SK-N-SH (cell line): ENCODE measurements around the gene CLEC6A.

Source experiments
- CHD2 ChIP-seq: fragments of 150-350 bp; IDR thresholded peaks from 2 replicates; pipeline ENCODE4 v1.6.1; 2018; ENCODE audit warnings: low read length; ENCODE audit not compliant: partially characterized antibody
- EP300 ChIP-seq, 2 experiments: IDR thresholded peaks; 2 replicates each; pipeline versions ENCODE4 v1.4.0 to v1.6.1; 2012; ENCODE audit warnings: borderline replicate concordance in 1 of 2, low read depth in 1 of 2, low read length in 1 of 2
- TAF1 ChIP-seq: IDR thresholded peaks from 2 replicates; pipeline ENCODE4 v1.6.1; 2012; ENCODE audit warnings: low read depth, mild to moderate bottlenecking, low read length, moderate library complexity, borderline replicate concordance
- YY1 ChIP-seq: IDR thresholded peaks from 2 replicates; pipeline ENCODE4 v1.4.0; 2012; ENCODE audit warnings: low read depth, mild to moderate bottlenecking
- TF ChIP-seq, protein P1 (sequence below): fragments of 200-600 bp; sonication (generic); IDR thresholded peaks from 2 replicates; pipeline ENCODE4 v1.6.1; 2017; ENCODE audit warnings: antibody characterized with exemption, mild to moderate bottlenecking, moderate library complexity

DNA sequence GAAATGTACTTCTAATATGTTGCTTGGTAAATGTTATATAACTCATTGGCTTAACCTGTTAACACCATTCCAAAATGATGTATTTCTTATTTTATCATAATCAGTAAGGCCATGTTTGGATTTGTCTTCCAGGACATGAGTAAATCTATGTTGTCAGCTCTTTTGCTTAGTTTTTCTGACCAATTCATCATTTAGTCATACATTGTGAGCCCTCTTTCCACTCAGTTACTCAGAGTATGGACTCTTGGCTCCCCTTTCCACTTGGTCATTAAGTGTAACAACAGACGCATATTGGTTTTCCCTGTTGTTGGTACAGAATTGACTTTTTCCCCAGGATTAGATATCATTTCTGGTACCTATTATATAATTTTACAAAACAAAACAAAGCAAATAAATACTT, 48.6 kb downstream of the CLEC6A start:
- TF ChIP-seq, protein P1, sequence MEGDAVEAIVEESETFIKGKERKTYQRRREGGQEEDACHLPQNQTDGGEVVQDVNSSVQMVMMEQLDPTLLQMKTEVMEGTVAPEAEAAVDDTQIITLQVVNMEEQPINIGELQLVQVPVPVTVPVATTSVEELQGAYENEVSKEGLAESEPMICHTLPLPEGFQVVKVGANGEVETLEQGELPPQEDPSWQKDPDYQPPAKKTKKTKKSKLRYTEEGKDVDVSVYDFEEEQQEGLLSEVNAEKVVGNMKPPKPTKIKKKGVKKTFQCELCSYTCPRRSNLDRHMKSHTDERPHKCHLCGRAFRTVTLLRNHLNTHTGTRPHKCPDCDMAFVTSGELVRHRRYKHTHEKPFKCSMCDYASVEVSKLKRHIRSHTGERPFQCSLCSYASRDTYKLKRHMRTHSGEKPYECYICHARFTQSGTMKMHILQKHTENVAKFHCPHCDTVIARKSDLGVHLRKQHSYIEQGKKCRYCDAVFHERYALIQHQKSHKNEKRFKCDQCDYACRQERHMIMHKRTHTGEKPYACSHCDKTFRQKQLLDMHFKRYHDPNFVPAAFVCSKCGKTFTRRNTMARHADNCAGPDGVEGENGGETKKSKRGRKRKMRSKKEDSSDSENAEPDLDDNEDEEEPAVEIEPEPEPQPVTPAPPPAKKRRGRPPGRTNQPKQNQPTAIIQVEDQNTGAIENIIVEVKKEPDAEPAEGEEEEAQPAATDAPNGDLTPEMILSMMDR: no peak
- TF ChIP-seq EP300 (IDR thresholded peaks at IDR 0.05; ENCODE audit: borderline replicate concordance in 1 of 2, low read depth in 1 of 2, low read length in 1 of 2) (no peak), YY1 (no peak), CHD2 (no peak), TAF1 (no peak)
